Epithelial cell of prostate (primary cell): ENCODE results near the gene ENG.

Source experiments
- DNase-seq: peaks from one replicate; pipeline ENCODE4 v3.0.0-alpha.2; 2011; ENCODE audit warnings: low read depth, low spot score
- H3K27ac ChIP-seq: fragments of 450-650 bp; 2 replicates; pipeline ENCODE4 v1.5.1; 2017; ENCODE audit warnings: mild to moderate bottlenecking

The ENG gene

GRCh38 chr9:127818574-127818973 lies 35.9 kb downstream of the ENG start:
- H3K27ac ChIP-seq, result no peak overlapping the region
- DNase-seq, result no peak

GRCh38 chr9:127817881-127818434 lies 36.5 kb downstream of the ENG start:
- H3K27ac ChIP-seq, result no peak overlapping the region
- DNase-seq, result no peak

DNA sequence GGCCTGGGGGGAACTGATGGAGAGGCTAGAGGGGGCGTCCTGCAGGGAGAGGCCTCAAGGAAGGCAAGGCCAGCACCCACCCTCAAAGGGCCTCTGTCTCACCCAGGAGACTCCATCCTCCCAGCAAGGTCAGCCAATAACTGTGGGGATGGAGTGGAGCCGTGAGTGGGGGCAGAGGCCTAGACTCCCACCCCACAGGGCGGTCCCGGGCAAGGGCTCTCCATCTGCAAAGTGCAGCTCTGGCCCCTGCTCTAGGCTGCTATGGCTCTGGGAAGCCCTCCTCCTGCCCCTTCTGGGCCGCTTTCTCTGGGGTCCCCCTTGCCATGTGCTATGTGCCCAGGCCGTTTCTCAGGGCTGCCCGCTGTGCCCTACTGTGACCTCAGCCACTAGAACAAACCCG lies 37.7 kb downstream of the ENG start:
- H3K27ac ChIP-seq, result no peak overlapping the region
- no peak for DNase-seq

GRCh38 chr9:127816362-127816725 lies 38.1 kb downstream of the ENG start:
- no peak for DNase-seq
- no peak overlapping the region for H3K27ac ChIP-seq

GRCh38 chr9:127815512-127816361 lies 38.7 kb downstream of the ENG start:
- no peak overlapping the region for H3K27ac ChIP-seq
- no peak for DNase-seq

GRCh38 chr9:127814619-127815511 lies 39.6 kb downstream of the ENG start:
- no peak for DNase-seq
- no peak overlapping the region for H3K27ac ChIP-seq

DNA sequence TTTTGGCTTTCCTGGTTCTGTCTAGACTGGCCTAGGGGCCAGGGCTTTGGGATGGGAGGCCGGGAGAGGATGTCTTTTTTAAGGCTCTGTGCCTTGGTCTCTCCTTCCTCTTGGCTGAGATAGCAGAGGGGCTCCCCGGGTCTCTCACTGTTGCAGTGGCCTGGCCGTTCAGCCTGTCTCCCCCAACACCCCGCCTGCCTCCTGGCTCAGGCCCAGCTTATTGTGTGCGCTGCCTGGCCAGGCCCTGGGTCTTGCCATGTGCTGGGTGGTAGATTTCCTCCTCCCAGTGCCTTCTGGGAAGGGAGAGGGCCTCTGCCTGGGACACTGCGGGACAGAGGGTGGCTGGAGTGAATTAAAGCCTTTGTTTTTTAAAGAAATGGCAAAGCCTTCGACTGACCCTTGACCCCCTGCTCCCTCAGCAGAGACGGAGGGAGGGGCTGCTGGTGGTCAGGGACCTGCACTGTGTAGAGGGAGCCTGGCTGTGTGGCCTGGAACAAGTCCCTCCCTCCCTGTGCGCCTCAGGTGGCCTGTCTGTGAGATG lies 40.7 kb downstream of the ENG start:
- no peak for DNase-seq
- H3K27ac ChIP-seq, result no peak overlapping the region

- H3K27ac ChIP-seq, result no peak overlapping the region
- DNase-seq, result no peak
Observed at GRCh38 chr9:127812936-127813675, 41.4 kb downstream of the ENG start.

GRCh38 chr9:127812011-127812410 lies 42.4 kb downstream of the ENG start:
- no peak for DNase-seq
- H3K27ac ChIP-seq, result no peak overlapping the region

- DNase-seq, result no peak
- H3K27ac ChIP-seq, result no peak overlapping the region
Observed at GRCh38 chr9:127810378-127811187, 43.9 kb downstream of the ENG start.

DNA sequence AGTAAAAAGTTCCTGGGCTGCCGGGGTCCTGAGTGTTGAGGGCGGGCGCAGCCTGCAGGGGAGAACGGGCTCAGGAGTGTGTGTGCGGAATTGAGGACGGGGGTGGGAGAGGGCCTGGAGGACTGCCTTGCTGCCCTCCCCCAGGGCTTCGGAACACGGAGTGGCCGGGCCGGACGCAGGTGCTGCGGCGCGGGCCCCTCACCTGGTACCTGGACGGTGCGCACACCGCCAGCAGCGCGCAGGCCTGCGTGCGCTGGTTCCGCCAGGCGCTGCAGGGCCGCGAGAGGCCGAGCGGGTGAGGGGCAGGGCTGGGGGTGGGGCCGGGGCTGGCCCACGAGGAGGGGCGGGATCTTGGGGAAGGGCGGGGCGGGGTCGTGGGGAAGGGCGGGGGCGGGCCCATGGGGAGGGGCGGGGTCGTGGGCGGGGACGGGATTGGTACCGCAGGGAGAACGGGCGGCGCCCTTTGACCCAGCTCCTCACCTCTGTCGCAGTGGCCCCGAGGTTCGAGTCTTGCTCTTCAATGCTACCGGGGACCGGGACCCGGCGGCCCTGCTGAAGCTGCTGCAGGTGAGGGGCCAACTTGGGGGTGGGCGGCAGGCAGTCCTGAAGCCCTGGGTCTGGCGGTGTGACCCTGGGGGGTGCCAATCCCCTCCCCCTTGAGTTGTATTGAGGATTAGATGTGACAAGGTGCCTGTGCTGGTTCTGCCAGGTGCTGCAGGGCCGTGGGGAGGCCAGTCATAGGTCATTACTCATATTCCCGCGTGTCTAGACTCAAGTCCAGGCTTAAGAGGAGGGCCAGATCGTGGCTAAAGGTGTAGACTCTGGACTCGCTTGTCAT lies 44.7 kb downstream of the ENG start:
- DNase-seq, result no peak
- no peak overlapping the region for H3K27ac ChIP-seq

- no peak for DNase-seq
- H3K27ac ChIP-seq, result no peak overlapping the region
Observed at GRCh38 chr9:127809002-127809539, 45.4 kb downstream of the ENG start.

DNA sequence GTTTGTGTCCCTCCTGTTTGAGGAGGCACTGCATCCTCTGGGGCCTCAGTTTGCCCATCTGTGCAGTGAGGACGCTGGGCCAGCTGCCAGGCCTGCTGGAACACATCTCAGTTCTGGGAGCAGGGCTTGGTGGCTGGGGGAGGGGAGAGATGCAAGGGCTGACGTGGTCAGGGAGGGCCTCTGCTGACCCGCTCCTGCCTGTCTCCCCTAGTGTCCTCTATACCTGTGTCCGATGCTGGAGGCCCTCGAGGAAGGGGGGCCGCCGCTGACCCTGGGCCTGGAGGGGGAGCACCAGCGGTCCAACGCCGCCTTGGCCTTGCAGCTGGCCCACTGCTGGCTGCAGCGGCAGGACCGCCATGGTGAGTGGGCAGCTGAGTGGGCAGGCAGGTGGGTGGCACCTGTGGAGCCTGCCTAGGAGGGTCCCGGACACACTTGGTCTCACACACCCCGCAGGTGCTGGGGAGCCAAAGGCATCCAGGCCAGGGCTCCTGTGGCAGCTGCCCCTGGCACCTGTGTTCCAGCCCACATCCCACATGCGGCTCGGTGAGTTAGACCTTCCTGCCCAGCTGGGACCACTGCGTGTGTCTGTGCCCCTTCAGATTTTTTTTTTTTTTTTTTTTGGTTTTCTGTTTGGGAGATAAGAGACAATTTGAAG lies 46.0 kb downstream of the ENG start:
- H3K27ac ChIP-seq, result no peak overlapping the region
- DNase-seq, result no peak

GRCh38 chr9:127806871-127807270 lies 47.6 kb downstream of the ENG start:
- no peak overlapping the region for H3K27ac ChIP-seq
- no peak for DNase-seq

DNA sequence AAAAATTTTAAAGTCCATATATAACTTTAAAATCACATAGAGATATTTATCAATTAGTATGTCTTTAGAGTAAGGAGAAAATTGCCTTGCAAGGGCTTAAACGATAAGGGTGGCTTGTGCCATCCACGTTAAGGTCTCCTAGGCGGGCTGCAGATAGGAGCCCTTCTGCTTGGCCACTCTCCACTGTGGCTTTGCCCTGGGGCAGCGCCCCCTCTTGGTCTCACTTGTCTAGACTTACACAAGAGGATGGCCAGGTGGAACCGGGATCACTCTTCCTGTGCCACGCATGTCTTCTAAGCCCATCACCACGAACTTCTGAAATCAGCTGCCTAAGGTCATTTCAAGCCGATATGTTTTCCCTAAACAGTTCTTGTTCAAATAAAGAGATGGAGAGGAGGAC lies 48.8 kb downstream of the ENG start:
- H3K27ac ChIP-seq, result no peak overlapping the region
- DNase-seq, result no peak

DNA sequence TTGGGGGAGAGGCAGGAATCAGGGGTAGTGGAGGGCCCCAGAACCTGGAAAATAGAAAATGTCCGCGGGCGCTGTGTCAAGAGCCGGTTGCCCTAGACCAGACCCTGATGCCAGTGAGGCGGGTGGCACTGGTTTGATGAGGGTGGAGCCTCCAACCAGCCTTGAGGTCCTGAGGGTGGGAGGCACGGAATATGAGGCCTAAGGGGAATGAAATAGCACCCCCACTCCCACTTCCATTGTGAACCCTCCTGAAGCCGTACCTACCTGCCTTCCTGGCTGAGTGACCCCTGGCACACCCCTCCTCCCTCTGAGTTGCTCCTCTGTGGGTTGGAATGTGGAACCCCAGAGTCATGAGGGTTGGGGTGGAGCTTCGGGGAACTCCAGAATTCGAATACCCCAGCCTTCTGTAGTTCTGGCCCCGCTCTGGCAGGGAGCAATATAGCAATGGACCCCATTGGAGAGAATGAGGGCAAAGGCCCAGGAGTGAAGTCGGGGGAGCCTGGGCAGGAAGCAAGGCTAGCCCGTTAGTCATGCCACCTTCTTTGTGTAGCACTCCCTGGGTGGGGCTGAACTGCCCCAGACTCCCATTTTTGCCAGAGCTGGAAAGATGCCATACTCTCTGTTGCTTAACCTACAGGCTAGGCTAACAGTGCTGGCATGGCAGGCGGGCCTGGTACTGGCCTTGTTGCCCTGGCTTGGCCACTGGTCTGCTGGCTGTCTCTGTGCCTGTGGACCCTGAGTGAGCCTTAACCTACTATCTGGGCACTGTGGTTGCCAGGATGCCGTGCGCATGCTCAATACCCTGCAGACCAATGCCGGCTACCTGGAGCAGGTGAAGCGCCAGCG lies 50.7 kb downstream of the ENG start:
- DNase-seq, result peak; percentile 58
- peak overlapping the region; percentile 94 for H3K27ac ChIP-seq
